BE2C (cell line): ENCODE data around the gene MAPRE3.
A peak's percentile ranks its signal among the peaks of the same experiment; 100 is the strongest.

Experiments
- DNase-seq: peaks from one replicate; pipeline ENCODE4 v3.0.0-alpha.2; 2020
- H3K27me3 ChIP-seq: fragments of 250-450 bp; sonication (Bioruptor Pico); 2 replicates; pipeline ENCODE4 v1.5.1; 2020; ENCODE audit warnings: mild to moderate bottlenecking
- H3K36me3 ChIP-seq: fragments of 250-450 bp; sonication (Bioruptor Pico); 2 replicates; pipeline ENCODE4 v1.5.1; 2020; ENCODE audit warnings: mild to moderate bottlenecking
- H3K4me1 ChIP-seq: fragments of 250-450 bp; sonication (Bioruptor Pico); 2 replicates; pipeline ENCODE4 v1.5.1; 2020
- H3K4me3 ChIP-seq: 2 replicates; pipeline ENCODE4 v1.5.1; 2011; ENCODE audit warnings: low read depth, low read length
- H3K9me3 ChIP-seq: fragments of 250-450 bp; sonication (Bioruptor Pico); 2 replicates; pipeline ENCODE4 v1.5.1; 2020
- CTCF ChIP-seq: IDR thresholded peaks from 2 replicates; pipeline ENCODE4 v1.5.1; 2012; ENCODE audit warnings: mild to moderate bottlenecking, low read depth, low read length

The MAPRE3 gene

GRCh38 chr2:26957041-26957440, 13.4 kb upstream of the MAPRE3 start:
- H3K27me3 ChIP-seq, result 0 out of 2 replicates have a peak, but pooled peaks cover 2% of the 10 kb centered on the region
- TF ChIP-seq CTCF, result no peak
- H3K36me3 ChIP-seq, result no peaks in the 10 kb centered on the region
- DNase-seq, result no peak
- peaks cover 3% of the 10 kb centered on the region; the same call in 1 of the 2 replicates for H3K4me1 ChIP-seq
- no peak overlapping the region for H3K4me3 ChIP-seq
- no peaks in the 10 kb centered on the region for H3K9me3 ChIP-seq

- no peak for TF ChIP-seq CTCF
- H3K9me3 ChIP-seq, result no peaks in the 10 kb centered on the region
- DNase-seq, result no peak
- peaks cover 3% of the 10 kb centered on the region; the same call in 1 of the 2 replicates for H3K4me1 ChIP-seq
- peak overlapping the region; percentile 14; the same call in 1 of the 2 replicates for H3K4me3 ChIP-seq
- H3K36me3 ChIP-seq, result no peaks in the 10 kb centered on the region
- H3K27me3 ChIP-seq, result 0 out of 2 replicates have a peak, but pooled peaks cover 2% of the 10 kb centered on the region
Measured at GRCh38 chr2:26957534-26957933, 12.9 kb upstream of the MAPRE3 start.

GRCh38 chr2:26959331-26959730, 11.1 kb upstream of the MAPRE3 start:
- Histone ChIP-seq H3K4me3 (no peak overlapping the region), H3K27me3 (0 out of 2 replicates have a peak, but pooled peaks cover 2% of the 10 kb centered on the region), H3K36me3 (no peaks in the 10 kb centered on the region), H3K9me3 (no peaks in the 10 kb centered on the region), H3K4me1 (peaks cover 3% of the 10 kb centered on the region; the same call in 1 of the 2 replicates)
- no peak for TF ChIP-seq CTCF
- no peak for DNase-seq

GRCh38 chr2:26964446-26965130, 5.8 kb upstream of the MAPRE3 start:
- no peak for DNase-seq
- no peak for TF ChIP-seq CTCF
- Histone ChIP-seq H3K4me3 (no peak overlapping the region), H3K4me1 (no peaks in the 10 kb centered on the region), H3K27me3 (no peaks in the 10 kb centered on the region), H3K36me3 (no peaks in the 10 kb centered on the region), H3K9me3 (no peaks in the 10 kb centered on the region)

- DNase-seq, result no peak
- no peaks in the 10 kb centered on the region for H3K36me3 ChIP-seq
- 0 out of 2 replicates have a peak, but pooled peaks cover 2% of the 10 kb centered on the region for H3K4me1 ChIP-seq
- no peak overlapping the region for H3K4me3 ChIP-seq
- no peaks in the 10 kb centered on the region for H3K9me3 ChIP-seq
- no peak for TF ChIP-seq CTCF
- no peaks in the 10 kb centered on the region for H3K27me3 ChIP-seq
Measured at GRCh38 chr2:26968001-26968400, 2.4 kb upstream of the MAPRE3 start.
